ENCODE data around the gene PTAR1.

The PTAR1 gene

GRCh38 chr9:69715096-69715495 is 44.7 kb downstream of the PTAR1 start:
- H3K27me3 ChIP-seq (ENCODE audit: control insufficient read depth, insufficient read depth, low read length) = no peaks in the 10 kb centered on the region
- no peaks in the 10 kb centered on the region for H3K9me3 ChIP-seq (replicated peaks; ENCODE audit: low read length)

GRCh38 chr9:69697475-69697874 is 62.3 kb downstream of the PTAR1 start:
- no peaks in the 10 kb centered on the region for H3K36me3 ChIP-seq (ENCODE audit: insufficient read depth, low read length)
- no peaks in the 10 kb centered on the region for H3K27me3 ChIP-seq (ENCODE audit: control insufficient read depth, insufficient read depth, low read length)
- H3K4me1 ChIP-seq (ENCODE audit: control insufficient read depth, insufficient read depth, low read length) = no peaks in the 10 kb centered on the region
- no peak overlapping the region for H3K9ac ChIP-seq (ENCODE audit: low read depth, low read length)
- H3K4me2 ChIP-seq (ENCODE audit: low read length) = no peak overlapping the region
- H3K9me3 ChIP-seq (replicated peaks; ENCODE audit: low read length) = peaks cover 13% of the 10 kb centered on the region
- H3K4me3 ChIP-seq (ENCODE audit: low read length) = no peak overlapping the region

More at GRCh38 chr9:69715096-69715495, 44.7 kb downstream of the PTAR1 start:
- Histone ChIP-seq H3K4me3 (ENCODE audit: low read length) (no peak overlapping the region), H3K4me2 (ENCODE audit: low read length) (no peak overlapping the region), H3K36me3 (ENCODE audit: insufficient read depth, low read length) (peaks cover 34% of the 10 kb centered on the region), H3K4me1 (ENCODE audit: control insufficient read depth, insufficient read depth, low read length) (no peaks in the 10 kb centered on the region), H3K9ac (ENCODE audit: low read depth, low read length) (no peak overlapping the region)

GRCh38 chr9:69696802-69697201 is 63.0 kb downstream of the PTAR1 start:
- Histone ChIP-seq H3K9ac (ENCODE audit: low read depth, low read length) (no peak overlapping the region), H3K4me2 (ENCODE audit: low read length) (no peak overlapping the region), H3K9me3 (replicated peaks; ENCODE audit: low read length) (peaks cover 13% of the 10 kb centered on the region), H3K4me3 (ENCODE audit: low read length) (no peak overlapping the region), H3K4me1 (ENCODE audit: control insufficient read depth, insufficient read depth, low read length) (no peaks in the 10 kb centered on the region), H3K27me3 (ENCODE audit: control insufficient read depth, insufficient read depth, low read length) (no peaks in the 10 kb centered on the region), H3K36me3 (ENCODE audit: insufficient read depth, low read length) (no peaks in the 10 kb centered on the region)

- no peaks in the 10 kb centered on the region for H3K36me3 ChIP-seq (ENCODE audit: insufficient read depth, low read length)
- H3K4me2 ChIP-seq (ENCODE audit: low read length) = no peak overlapping the region
- no peak overlapping the region for H3K9ac ChIP-seq (ENCODE audit: low read depth, low read length)
- H3K4me3 ChIP-seq (ENCODE audit: low read length) = no peak overlapping the region
- no peaks in the 10 kb centered on the region for H3K9me3 ChIP-seq (replicated peaks; ENCODE audit: low read length)
- H3K4me1 ChIP-seq (ENCODE audit: control insufficient read depth, insufficient read depth, low read length) = no peaks in the 10 kb centered on the region
- no peaks in the 10 kb centered on the region for H3K27me3 ChIP-seq (ENCODE audit: control insufficient read depth, insufficient read depth, low read length)
These were observed 69.7 kb downstream of the PTAR1 start for GRCh38 chr9:69689991-69690538.

GRCh38 chr9:69683927-69684326 is 75.9 kb downstream of the PTAR1 start:
- Histone ChIP-seq H3K9me3 (replicated peaks; ENCODE audit: low read length) (no peaks in the 10 kb centered on the region), H3K4me2 (ENCODE audit: low read length) (no peak overlapping the region), H3K4me3 (ENCODE audit: low read length) (no peak overlapping the region), H3K9ac (ENCODE audit: low read depth, low read length) (no peak overlapping the region), H3K27me3 (ENCODE audit: control insufficient read depth, insufficient read depth, low read length) (no peaks in the 10 kb centered on the region), H3K36me3 (ENCODE audit: insufficient read depth, low read length) (no peaks in the 10 kb centered on the region), H3K4me1 (ENCODE audit: control insufficient read depth, insufficient read depth, low read length) (no peaks in the 10 kb centered on the region)

GRCh38 chr9:69678843-69679538 is 80.8 kb downstream of the PTAR1 start:
- Histone ChIP-seq H3K36me3 (ENCODE audit: insufficient read depth, low read length) (no peaks in the 10 kb centered on the region), H3K9ac (ENCODE audit: low read depth, low read length) (no peak overlapping the region), H3K4me1 (ENCODE audit: control insufficient read depth, insufficient read depth, low read length) (peaks cover 18% of the 10 kb centered on the region), H3K4me2 (ENCODE audit: low read length) (no peak overlapping the region), H3K27me3 (ENCODE audit: control insufficient read depth, insufficient read depth, low read length) (no peaks in the 10 kb centered on the region), H3K9me3 (replicated peaks; ENCODE audit: low read length) (no peaks in the 10 kb centered on the region), H3K4me3 (ENCODE audit: low read length) (no peak overlapping the region)

GRCh38 chr9:69677931-69678330 is 81.9 kb downstream of the PTAR1 start:
- H3K4me2 ChIP-seq (ENCODE audit: low read length) = no peak overlapping the region
- peaks cover 28% of the 10 kb centered on the region for H3K4me1 ChIP-seq (ENCODE audit: control insufficient read depth, insufficient read depth, low read length)
- H3K4me3 ChIP-seq (ENCODE audit: low read length) = no peak overlapping the region
- H3K27me3 ChIP-seq (ENCODE audit: control insufficient read depth, insufficient read depth, low read length) = no peaks in the 10 kb centered on the region
- no peaks in the 10 kb centered on the region for H3K36me3 ChIP-seq (ENCODE audit: insufficient read depth, low read length)
- H3K9me3 ChIP-seq (replicated peaks; ENCODE audit: low read length) = no peaks in the 10 kb centered on the region
- H3K9ac ChIP-seq (ENCODE audit: low read depth, low read length) = no peak overlapping the region

- Histone ChIP-seq H3K36me3 (ENCODE audit: insufficient read depth, low read length) (no peaks in the 10 kb centered on the region), H3K4me2 (ENCODE audit: low read length) (peak overlapping the region; percentile 60), H3K4me1 (ENCODE audit: control insufficient read depth, insufficient read depth, low read length) (peaks cover 33% of the 10 kb centered on the region), H3K9ac (ENCODE audit: low read depth, low read length) (peak overlapping the region; percentile 50), H3K9me3 (replicated peaks; ENCODE audit: low read length) (no peaks in the 10 kb centered on the region), H3K27me3 (ENCODE audit: control insufficient read depth, insufficient read depth, low read length) (no peaks in the 10 kb centered on the region), H3K4me3 (ENCODE audit: low read length) (no peak overlapping the region)
These were observed 84.2 kb downstream of the PTAR1 start for GRCh38 chr9:69675563-69675962.

- peak overlapping the region; percentile 60 for H3K4me2 ChIP-seq (ENCODE audit: low read length)
- no peak overlapping the region for H3K4me3 ChIP-seq (ENCODE audit: low read length)
- peaks cover 33% of the 10 kb centered on the region for H3K4me1 ChIP-seq (ENCODE audit: control insufficient read depth, insufficient read depth, low read length)
- H3K9me3 ChIP-seq (replicated peaks; ENCODE audit: low read length) = no peaks in the 10 kb centered on the region
- H3K9ac ChIP-seq (ENCODE audit: low read depth, low read length) = peak overlapping the region; percentile 50
- no peaks in the 10 kb centered on the region for H3K36me3 ChIP-seq (ENCODE audit: insufficient read depth, low read length)
- no peaks in the 10 kb centered on the region for H3K27me3 ChIP-seq (ENCODE audit: control insufficient read depth, insufficient read depth, low read length)
These were observed 84.9 kb downstream of the PTAR1 start for GRCh38 chr9:69674716-69675438.

GRCh38 chr9:69674112-69674685 is 85.6 kb downstream of the PTAR1 start:
- Histone ChIP-seq H3K4me3 (ENCODE audit: low read length) (no peak overlapping the region), H3K9ac (ENCODE audit: low read depth, low read length) (no peak overlapping the region), H3K27me3 (ENCODE audit: control insufficient read depth, insufficient read depth, low read length) (no peaks in the 10 kb centered on the region), H3K36me3 (ENCODE audit: insufficient read depth, low read length) (no peaks in the 10 kb centered on the region), H3K9me3 (replicated peaks; ENCODE audit: low read length) (no peaks in the 10 kb centered on the region), H3K4me1 (ENCODE audit: control insufficient read depth, insufficient read depth, low read length) (peaks cover 33% of the 10 kb centered on the region), H3K4me2 (ENCODE audit: low read length) (peak overlapping the region; percentile 60)

- H3K36me3 ChIP-seq (ENCODE audit: insufficient read depth, low read length) = no peaks in the 10 kb centered on the region
- H3K4me3 ChIP-seq (ENCODE audit: low read length) = peak overlapping the region; percentile 80
- H3K4me1 ChIP-seq (ENCODE audit: control insufficient read depth, insufficient read depth, low read length) = peaks cover 33% of the 10 kb centered on the region
- peak overlapping the region; percentile 98 for H3K4me2 ChIP-seq (ENCODE audit: low read length)
- peak overlapping the region; percentile 78 for H3K9ac ChIP-seq (ENCODE audit: low read depth, low read length)
- H3K9me3 ChIP-seq (replicated peaks; ENCODE audit: low read length) = no peaks in the 10 kb centered on the region
- H3K27me3 ChIP-seq (ENCODE audit: control insufficient read depth, insufficient read depth, low read length) = no peaks in the 10 kb centered on the region
These were observed 86.5 kb downstream of the PTAR1 start for GRCh38 chr9:69673311-69673640.
